Fibroblast of pulmonary artery (primary cell): Measurements from ENCODE around the gene ZFP57.
A peak's percentile ranks its signal among the peaks of the same experiment; 100 is the strongest.

Experiments
- DNase-seq: peaks from one replicate; pipeline ENCODE4 v3.0.0-alpha.2; 2010; ENCODE audit warnings: low read depth
- H3K4me3 ChIP-seq: replicated peaks from 2 replicates; pipeline ENCODE4 v1.5.1; 2011; ENCODE audit warnings: low read depth, mild to moderate bottlenecking, control low read depth, low read length, moderate library complexity
- CTCF ChIP-seq: IDR thresholded peaks from 2 replicates; pipeline ENCODE4 v1.5.1; 2011; ENCODE audit warnings: mild to moderate bottlenecking, control low read depth, low read length, inconsistent platforms; ENCODE audit errors: missing control alignments

ZFP57 gene

GRCh38 chr6:29631209-29631810 lies 49.6 kb downstream of the ZFP57 start:
- TF ChIP-seq CTCF, result no peak
- DNase-seq, result no peak
- peak overlapping the region; percentile 67 for H3K4me3 ChIP-seq

DNA sequence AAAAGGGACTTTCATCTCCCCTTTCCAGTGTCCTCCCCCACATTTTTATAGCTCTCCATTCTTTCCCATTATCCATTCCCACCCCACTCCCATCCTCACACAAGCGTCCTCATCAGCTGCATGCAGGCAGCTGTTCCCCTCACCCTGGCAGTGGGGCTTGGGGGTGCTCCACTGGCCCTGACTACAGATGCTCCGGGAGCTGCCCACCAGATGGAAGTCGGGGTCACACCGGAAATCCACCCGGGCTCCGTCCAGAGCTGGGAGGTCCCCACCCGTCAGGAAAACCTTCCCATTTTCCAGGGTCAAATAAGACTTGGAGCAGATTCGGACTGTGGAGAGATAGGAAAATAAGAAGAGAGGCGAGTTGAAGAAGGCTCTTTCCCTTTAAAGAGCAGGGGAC lies 50.6 kb downstream of the ZFP57 start:
- DNase-seq, result no peak
- no peak for TF ChIP-seq CTCF
- H3K4me3 ChIP-seq, result no peak overlapping the region

- H3K4me3 ChIP-seq, result no peak overlapping the region
- no peak for DNase-seq
Observed at GRCh38 chr6:29629571-29629970, 51.4 kb downstream of the ZFP57 start.

GRCh38 chr6:29628419-29629281 lies 52.3 kb downstream of the ZFP57 start:
- TF ChIP-seq CTCF, result peak; percentile 86
- peak; percentile 79 for DNase-seq
- peak overlapping the region; percentile 76 for H3K4me3 ChIP-seq

More at GRCh38 chr6:29629571-29629970, 51.4 kb downstream of the ZFP57 start:
- no peak for TF ChIP-seq CTCF

- peak; percentile 93 for DNase-seq
- no peak for TF ChIP-seq CTCF
Observed at GRCh38 chr6:29627755-29628418, 53.1 kb downstream of the ZFP57 start.

DNA sequence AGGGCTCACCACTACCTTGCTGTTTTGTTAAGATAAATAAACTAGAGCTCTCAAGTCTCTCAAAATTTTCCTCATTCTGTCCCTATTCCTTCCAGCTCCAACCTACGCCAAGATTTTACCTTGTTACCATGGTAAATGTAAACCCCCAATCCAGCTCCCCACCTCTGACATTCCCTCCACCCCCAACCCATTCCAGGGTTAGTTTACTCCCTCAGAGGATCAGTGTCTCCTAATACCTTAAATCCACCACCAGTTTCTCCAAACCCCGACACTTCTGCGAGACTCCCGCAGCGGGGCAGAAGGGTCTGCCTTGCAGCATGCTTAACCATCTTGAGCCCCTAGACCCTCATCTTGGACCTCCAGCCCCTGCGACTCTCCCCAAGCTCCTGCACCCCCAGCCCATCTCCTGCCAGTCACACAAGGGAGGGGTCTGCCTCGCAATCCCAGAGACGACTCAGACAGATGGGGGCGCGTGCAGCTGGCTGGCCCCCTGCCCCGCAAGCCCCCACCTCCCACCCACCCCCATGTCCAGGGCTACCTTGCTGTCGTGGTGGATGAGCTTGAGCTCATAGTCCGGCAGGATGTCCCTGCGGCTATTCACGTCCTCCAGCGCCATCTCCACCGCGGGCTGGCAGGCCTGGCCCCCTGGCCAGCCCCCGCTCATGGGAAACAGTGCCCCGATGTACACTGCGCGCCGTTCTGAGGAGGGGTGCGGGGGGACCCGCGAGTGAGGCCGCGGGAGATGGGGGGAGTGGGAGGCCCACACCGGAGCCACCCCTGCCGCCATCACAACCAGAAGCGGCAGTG lies 53.8 kb downstream of the ZFP57 start:
- no peak for TF ChIP-seq CTCF
- H3K4me3 ChIP-seq, result peak overlapping the region; percentile 76
- DNase-seq, result no peak

More at GRCh38 chr6:29627755-29628418, 53.1 kb downstream of the ZFP57 start:
- peak overlapping the region; percentile 76 for H3K4me3 ChIP-seq
